PC-3 (cell line): ENCODE measurements around the gene USP54. TPM values are rescaled to one million over a fixed set of nuclear protein-coding genes. Genes with fewer than 3 reads are reported as not detected.

Experiments used
- ATAC-seq: fragments of 200-7000 bp; cut with Tn5 transposase; 2 replicates; pipeline ENCODE4 v1.9.1; 2020; ENCODE audit warnings: mild to moderate bottlenecking, moderate library complexity
- BruUV-seq: library from RNA; stranded (reverse); fragments of 400-500 nt; replicated peaks from 2 replicates; lab custom pipeline; 2021; lab: Mats Ljungman, UMichigan
- CTCF ChIA-PET: fragments of 300-600 bp; sonication (Branson Sonifier 250); formaldehyde crosslinking; loops from one replicate; lab custom pipeline; 2022; ENCODE audit warnings: antibody characterized with exemption; lab: Charles Lee
- POLR2A ChIA-PET: fragments of 300-600 bp; sonication (Branson Sonifier 250); formaldehyde crosslinking; loops from one replicate; lab custom pipeline; 2022; ENCODE audit warnings: antibody characterized with exemption; ENCODE audit not compliant: unreplicated experiment; lab: Charles Lee
- DNase-seq: peaks from one replicate; pipeline ENCODE4 v3.0.0-alpha.2; 2015
- H2AFZ ChIP-seq: fragments of 300-600 bp; sonication (generic); 2 replicates; pipeline ENCODE4 v1.6.0; 2016; ENCODE audit warnings: antibody characterized with exemption, low read length
- H3F3A ChIP-seq: fragments of 300-600 bp; sonication (generic); one replicate; pipeline ENCODE4 v1.6.0; 2017; ENCODE audit warnings: antibody characterized with exemption, low read length, control low read depth, mild to moderate bottlenecking; ENCODE audit not compliant: unreplicated experiment
- H3K27ac ChIP-seq: fragments of 300-600 bp; sonication (generic); 2 replicates; pipeline ENCODE4 v1.5.1; 2016; ENCODE audit warnings: mild to moderate bottlenecking, low read length
- H3K27me3 ChIP-seq: fragments of 300-600 bp; sonication (generic); 2 replicates; pipeline ENCODE4 v1.6.1; 2016; ENCODE audit warnings: low read length, mixed read lengths
- H3K36me3 ChIP-seq: fragments of 300-600 bp; sonication (generic); 2 replicates; pipeline ENCODE4 v1.6.1; 2016; ENCODE audit warnings: low read depth, mixed run types, low read length, mixed read lengths
- H3K4me1 ChIP-seq: fragments of 300-600 bp; sonication (generic); 2 replicates; pipeline ENCODE4 v1.5.1; 2016; ENCODE audit warnings: low read length; ENCODE audit not compliant: insufficient read depth
- H3K4me2 ChIP-seq: fragments of 300-600 bp; sonication (generic); 2 replicates; pipeline ENCODE4 v1.6.0; 2016; ENCODE audit warnings: low read length
- H3K4me3 ChIP-seq: fragments of 300-600 bp; sonication (generic); 2 replicates; pipeline ENCODE4 v1.5.1; 2016; ENCODE audit warnings: mild to moderate bottlenecking, low read length, mixed read lengths
- H3K79me2 ChIP-seq: fragments of 300-600 bp; sonication (generic); 2 replicates; pipeline ENCODE4 v1.6.1; 2017; ENCODE audit warnings: low read length, mixed read lengths
- H3K9ac ChIP-seq: fragments of 300-600 bp; sonication (generic); 2 replicates; pipeline ENCODE4 v1.6.0; 2016; ENCODE audit warnings: mild to moderate bottlenecking, low read length
- H3K9me2 ChIP-seq: fragments of 300-600 bp; sonication (generic); replicated peaks from 2 replicates; pipeline ENCODE4 v1.6.1; 2016; ENCODE audit warnings: mixed run types, low read length, mixed read lengths
- H3K9me3 ChIP-seq: fragments of 300-600 bp; sonication (generic); 2 replicates; pipeline ENCODE4 v1.6.1; 2016; ENCODE audit warnings: low read length, mixed read lengths
- H4K20me1 ChIP-seq: fragments of 300-600 bp; sonication (generic); 2 replicates; pipeline ENCODE4 v1.6.1; 2016; ENCODE audit warnings: low read length, mixed read lengths
- EZH2 ChIP-seq: fragments of 300-600 bp; sonication (generic); IDR thresholded peaks from one replicate; pipeline ENCODE4 v1.6.1; 2017; ENCODE audit warnings: antibody characterized with exemption, mild to moderate bottlenecking, low read length; ENCODE audit not compliant: unreplicated experiment
- EZH2phosphoT487 ChIP-seq: fragments of 300-600 bp; sonication (generic); IDR thresholded peaks from 2 replicates; pipeline ENCODE4 v1.6.1; 2018; ENCODE audit warnings: mild to moderate bottlenecking, antibody characterized with exemption, low read length, borderline replicate concordance
- intact Hi-C: fragments of 100-400 bp; cut with micrococcal nuclease; formaldehyde crosslinking; loops from 2 replicates; pipeline ENCODE4 v1.9.0; 2023
- total RNA-seq: library from RNA; depleted of rRNA; stranded (reverse); fragments of >200 nt; gene quantifications from 2 replicates; pipeline ENCODE4 v1.2.3, GENCODE V29; 2014
- TF ChIP-seq, protein P1 (sequence below): fragments of 300-600 bp; sonication (generic); conservative IDR thresholded peaks from 2 replicates; pipeline ENCODE4 v1.5.1; 2017; ENCODE audit warnings: antibody characterized with exemption, low read depth, mild to moderate bottlenecking, low read length

Gene USP54
- total RNA-seq, 1 experiment from 2014 or later: 43.7 TPM

DNA sequence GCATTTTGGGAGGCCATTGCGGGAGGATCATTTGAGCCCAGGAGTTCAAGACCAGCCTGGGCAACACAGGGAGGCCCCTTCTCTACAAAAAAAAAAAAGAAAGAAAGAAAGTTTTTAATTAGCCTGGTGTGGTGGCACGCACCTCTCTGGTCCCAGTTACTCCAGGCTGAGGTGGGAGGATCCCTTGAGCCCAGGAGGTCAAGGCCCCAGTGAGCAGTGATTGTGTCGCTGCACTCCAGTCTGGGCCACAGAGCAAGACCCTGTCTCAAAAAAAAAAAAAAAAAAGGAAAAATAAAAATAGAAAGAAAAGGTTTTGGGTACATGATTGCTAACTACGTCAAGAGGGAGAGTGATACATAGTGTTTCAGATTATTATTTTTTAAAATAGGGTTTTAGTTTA lies 2.0 kb upstream of the USP54 start:
- H4K20me1 ChIP-seq: no peaks in the 10 kb centered on the region
- TF ChIP-seq EZH2 (no peak), EZH2phosphoT487 (no peak)
- TF ChIP-seq, protein P1, sequence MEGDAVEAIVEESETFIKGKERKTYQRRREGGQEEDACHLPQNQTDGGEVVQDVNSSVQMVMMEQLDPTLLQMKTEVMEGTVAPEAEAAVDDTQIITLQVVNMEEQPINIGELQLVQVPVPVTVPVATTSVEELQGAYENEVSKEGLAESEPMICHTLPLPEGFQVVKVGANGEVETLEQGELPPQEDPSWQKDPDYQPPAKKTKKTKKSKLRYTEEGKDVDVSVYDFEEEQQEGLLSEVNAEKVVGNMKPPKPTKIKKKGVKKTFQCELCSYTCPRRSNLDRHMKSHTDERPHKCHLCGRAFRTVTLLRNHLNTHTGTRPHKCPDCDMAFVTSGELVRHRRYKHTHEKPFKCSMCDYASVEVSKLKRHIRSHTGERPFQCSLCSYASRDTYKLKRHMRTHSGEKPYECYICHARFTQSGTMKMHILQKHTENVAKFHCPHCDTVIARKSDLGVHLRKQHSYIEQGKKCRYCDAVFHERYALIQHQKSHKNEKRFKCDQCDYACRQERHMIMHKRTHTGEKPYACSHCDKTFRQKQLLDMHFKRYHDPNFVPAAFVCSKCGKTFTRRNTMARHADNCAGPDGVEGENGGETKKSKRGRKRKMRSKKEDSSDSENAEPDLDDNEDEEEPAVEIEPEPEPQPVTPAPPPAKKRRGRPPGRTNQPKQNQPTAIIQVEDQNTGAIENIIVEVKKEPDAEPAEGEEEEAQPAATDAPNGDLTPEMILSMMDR: no peak
- peaks cover 26% of the 10 kb centered on the region for H3K79me2 ChIP-seq
- POLR2A ChIA-PET: interaction anchor here (0.6 kb wide), 1 partner anchor 97 kb away, joined by 6 read pairs; the partner anchor contains the start of gene PPP3CB
- peaks cover 22% of the 10 kb centered on the region for H3F3A ChIP-seq
- H3K9me2 ChIP-seq: no peaks in the 10 kb centered on the region
- H3K27ac ChIP-seq: no peak overlapping the region
- H3K36me3 ChIP-seq: no peaks in the 10 kb centered on the region
- intact Hi-C loops: no loop called here
- no peaks in the 10 kb centered on the region for H3K9me3 ChIP-seq
- no peak overlapping the region for H3K4me3 ChIP-seq
- DNase-seq (no peak), ATAC-seq (no peak)
- CTCF ChIA-PET: no interaction called here
- H2AFZ ChIP-seq: no peak overlapping the region
- H3K4me2 ChIP-seq: no peak overlapping the region
- H3K4me1 ChIP-seq: peaks cover 55% of the 10 kb centered on the region
- no TSS peak for BruUV-seq
- no peak overlapping the region for H3K9ac ChIP-seq
- H3K27me3 ChIP-seq: no peaks in the 10 kb centered on the region

DNA sequence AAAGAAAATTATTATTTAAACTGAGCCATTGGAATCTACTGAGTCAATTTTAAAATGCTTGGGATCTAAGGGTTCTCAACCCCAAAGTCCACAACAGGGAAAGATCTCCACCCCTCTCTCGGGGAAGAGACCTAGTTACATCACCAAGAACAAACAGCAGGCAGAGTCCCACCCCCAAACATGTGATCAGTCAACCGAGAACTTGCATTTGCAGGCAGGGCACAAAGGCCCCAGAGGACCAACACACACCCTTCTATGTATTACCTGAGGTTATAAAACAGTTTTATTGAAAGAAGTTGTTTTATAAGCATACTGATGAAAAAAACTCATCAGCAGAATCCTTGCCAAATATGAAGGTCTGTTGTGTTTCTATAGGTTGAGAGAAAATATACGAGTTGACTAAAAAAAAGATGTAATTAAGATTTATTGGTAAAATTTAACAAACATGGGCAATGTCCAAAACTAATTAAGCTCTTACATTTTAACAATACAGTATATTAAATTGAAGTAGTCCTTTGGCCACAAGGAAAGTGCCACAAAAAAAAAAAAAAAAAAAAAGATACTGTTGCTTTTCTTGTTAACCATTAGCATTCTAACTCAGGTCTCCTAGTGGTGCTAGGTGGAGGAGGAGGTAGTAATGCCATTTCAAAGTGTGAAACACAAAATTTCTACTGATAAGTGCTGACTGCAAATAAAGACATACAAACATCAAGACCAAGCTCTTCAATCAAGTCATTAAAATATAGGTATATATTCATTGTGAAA lies 975 bp upstream of the USP54 start:
- H3K36me3 ChIP-seq: no peaks in the 10 kb centered on the region
- peaks cover 35% of the 10 kb centered on the region for H3K79me2 ChIP-seq
- no peaks in the 10 kb centered on the region for H3K9me2 ChIP-seq
- H3K9me3 ChIP-seq: no peaks in the 10 kb centered on the region
- CTCF ChIA-PET: interaction anchor here (0.7 to 1.7 kb wide), 3 partner anchors 9 to 62 kb away, joined by 4 to 10 read pairs (median 8); no protein-coding TSS in a partner anchor
- H2AFZ ChIP-seq: peak overlapping the region; percentile 35
- peak; percentile 95 for DNase-seq
- TF ChIP-seq, protein P1: peak; percentile 33; the same call in 1 of the 2 replicates
- no peak for TF ChIP-seq EZH2phosphoT487
- no peak for TF ChIP-seq EZH2
- H3K9ac ChIP-seq: peak overlapping the region; percentile 12
- no TSS peak for BruUV-seq
- POLR2A ChIA-PET: interaction anchor here (0.6 to 1.5 kb wide), 5 partner anchors 9 to 122 kb away, joined by 6 to 36 read pairs (median 11); partner anchors contain the start of gene PPP3CB
- H4K20me1 ChIP-seq: no peaks in the 10 kb centered on the region
- intact Hi-C loops: loop anchor here (1.0 kb wide), 4 partner anchors 9 to 63 kb away; no protein-coding TSS in a partner anchor
- no peaks in the 10 kb centered on the region for H3K27me3 ChIP-seq
- peak; percentile 90 for ATAC-seq
- H3F3A ChIP-seq: peaks cover 22% of the 10 kb centered on the region
- peak overlapping the region; percentile 46 for H3K4me3 ChIP-seq
- peaks cover 59% of the 10 kb centered on the region for H3K4me1 ChIP-seq
- H3K4me2 ChIP-seq: peak overlapping the region; percentile 75
- H3K27ac ChIP-seq: peak overlapping the region; percentile 65
